ENCODE measurements around the gene CNTN4.
"Not testable (repeated sequence)": the region's sequence is repeated elsewhere in the genome, so short reads cannot be mapped to it uniquely, and the experiment has no call there.

DNA sequence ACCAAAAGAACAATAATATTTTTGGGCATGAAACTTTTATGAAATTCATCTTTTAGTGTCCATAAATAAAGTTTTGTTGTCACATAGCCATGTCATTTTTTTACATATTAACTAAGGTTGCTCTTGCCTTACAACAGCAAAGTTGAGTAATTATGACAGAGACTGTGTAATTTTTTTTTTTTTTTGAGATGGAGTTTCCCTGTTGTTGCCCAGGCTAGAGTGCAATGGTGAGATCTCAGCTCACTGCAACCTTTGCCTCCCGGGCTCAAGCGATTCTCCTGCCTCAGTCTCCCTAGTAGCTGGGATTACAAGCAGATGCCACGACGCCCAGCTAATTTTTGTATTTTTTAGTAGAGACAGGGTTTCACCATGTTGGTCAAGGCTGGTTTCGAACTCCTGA, 894.5 kb downstream of the CNTN4 start:
- not testable (repeated sequence) for TF ChIP-seq CTCF (IDR thresholded peaks at IDR 0.05; ENCODE audit: low read length); EZH2 (IDR thresholded peaks at IDR 0.05; ENCODE audit: borderline replicate concordance, low read length)
